GM12874 (cell line): ENCODE data around the gene CENPU.

Experiments
- TF ChIP-seq, protein P1 (sequence below): IDR thresholded peaks from 2 replicates; pipeline ENCODE4 v1.5.1; 2011; ENCODE audit warnings: low read depth, mild to moderate bottlenecking, control low read depth, low read length, moderate library complexity; ENCODE audit not compliant: insufficient read depth

CENPU gene

DNA sequence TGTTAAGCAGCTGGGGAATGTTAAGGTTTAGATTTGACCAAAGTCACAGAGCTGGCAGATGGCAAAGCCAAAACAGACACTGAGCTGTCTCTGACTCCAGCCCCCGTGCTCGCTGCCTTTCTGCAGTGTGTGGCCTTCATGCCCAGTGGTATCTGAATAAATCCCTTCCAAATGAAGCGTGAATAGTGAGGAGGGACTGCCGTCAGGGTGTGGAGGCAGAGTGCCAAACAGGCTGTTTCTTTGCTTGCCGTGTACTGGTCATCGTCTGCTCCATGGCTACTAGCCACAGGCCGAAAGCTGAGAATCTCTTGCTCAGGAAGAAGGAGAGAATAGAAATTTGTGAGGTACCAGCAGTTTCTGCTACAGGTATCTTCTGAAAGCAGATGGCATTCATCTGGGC is 64.6 kb downstream of the CENPU start:
- TF ChIP-seq, protein P1, sequence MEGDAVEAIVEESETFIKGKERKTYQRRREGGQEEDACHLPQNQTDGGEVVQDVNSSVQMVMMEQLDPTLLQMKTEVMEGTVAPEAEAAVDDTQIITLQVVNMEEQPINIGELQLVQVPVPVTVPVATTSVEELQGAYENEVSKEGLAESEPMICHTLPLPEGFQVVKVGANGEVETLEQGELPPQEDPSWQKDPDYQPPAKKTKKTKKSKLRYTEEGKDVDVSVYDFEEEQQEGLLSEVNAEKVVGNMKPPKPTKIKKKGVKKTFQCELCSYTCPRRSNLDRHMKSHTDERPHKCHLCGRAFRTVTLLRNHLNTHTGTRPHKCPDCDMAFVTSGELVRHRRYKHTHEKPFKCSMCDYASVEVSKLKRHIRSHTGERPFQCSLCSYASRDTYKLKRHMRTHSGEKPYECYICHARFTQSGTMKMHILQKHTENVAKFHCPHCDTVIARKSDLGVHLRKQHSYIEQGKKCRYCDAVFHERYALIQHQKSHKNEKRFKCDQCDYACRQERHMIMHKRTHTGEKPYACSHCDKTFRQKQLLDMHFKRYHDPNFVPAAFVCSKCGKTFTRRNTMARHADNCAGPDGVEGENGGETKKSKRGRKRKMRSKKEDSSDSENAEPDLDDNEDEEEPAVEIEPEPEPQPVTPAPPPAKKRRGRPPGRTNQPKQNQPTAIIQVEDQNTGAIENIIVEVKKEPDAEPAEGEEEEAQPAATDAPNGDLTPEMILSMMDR, result no peak

DNA sequence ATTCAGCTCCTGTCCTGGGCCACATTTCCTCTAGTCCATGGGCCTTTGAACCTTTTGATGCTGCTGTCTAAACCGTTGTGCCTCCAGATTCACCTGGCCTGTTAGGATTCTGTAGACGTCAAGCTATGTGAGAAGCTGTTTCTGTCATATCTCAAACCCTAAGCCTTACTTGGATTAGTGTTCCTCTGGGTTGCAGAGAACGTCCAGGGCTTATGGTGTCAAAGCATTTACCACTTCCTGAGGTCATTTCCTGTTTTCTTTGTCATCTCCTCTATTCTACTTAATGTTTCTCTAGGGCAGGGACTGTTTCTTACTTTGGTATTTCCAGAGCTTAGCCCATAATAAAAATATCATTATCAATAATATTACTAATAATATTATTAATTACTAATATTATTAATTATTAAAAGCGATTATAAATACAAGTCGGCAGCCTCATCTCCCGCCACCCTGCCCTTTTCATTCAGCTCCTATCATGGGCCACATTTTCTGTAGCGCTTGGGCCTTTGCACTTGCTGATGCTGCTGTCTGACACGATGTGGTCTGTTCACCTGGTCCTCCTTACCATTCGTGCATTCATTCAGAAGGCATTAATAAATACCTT is 65.3 kb downstream of the CENPU start:
- TF ChIP-seq, protein P1, result no peak

DNA sequence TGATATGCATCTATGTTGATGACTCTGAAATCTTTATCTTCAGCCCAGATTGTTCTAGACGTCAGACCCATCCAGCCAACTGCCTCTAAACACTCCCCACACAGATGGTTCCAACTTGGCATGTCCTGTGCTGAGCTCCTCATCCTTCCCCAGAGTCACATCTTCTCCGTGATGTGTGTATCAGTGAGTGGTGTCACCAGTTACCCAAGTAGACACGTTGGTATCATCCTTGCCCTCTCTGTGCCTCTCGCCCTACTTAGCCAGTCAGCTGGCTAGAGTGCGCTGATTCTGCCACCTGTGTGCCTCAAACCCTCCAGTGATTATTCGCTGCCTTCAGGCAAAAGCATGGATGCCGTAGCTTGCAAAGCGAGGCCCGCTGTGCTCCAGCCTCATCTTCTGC is 65.8 kb downstream of the CENPU start:
- TF ChIP-seq, protein P1, result no peak

- TF ChIP-seq, protein P1, result no peak
Observed at GRCh38 chr4:184666670-184667069, 67.2 kb downstream of the CENPU start.

DNA sequence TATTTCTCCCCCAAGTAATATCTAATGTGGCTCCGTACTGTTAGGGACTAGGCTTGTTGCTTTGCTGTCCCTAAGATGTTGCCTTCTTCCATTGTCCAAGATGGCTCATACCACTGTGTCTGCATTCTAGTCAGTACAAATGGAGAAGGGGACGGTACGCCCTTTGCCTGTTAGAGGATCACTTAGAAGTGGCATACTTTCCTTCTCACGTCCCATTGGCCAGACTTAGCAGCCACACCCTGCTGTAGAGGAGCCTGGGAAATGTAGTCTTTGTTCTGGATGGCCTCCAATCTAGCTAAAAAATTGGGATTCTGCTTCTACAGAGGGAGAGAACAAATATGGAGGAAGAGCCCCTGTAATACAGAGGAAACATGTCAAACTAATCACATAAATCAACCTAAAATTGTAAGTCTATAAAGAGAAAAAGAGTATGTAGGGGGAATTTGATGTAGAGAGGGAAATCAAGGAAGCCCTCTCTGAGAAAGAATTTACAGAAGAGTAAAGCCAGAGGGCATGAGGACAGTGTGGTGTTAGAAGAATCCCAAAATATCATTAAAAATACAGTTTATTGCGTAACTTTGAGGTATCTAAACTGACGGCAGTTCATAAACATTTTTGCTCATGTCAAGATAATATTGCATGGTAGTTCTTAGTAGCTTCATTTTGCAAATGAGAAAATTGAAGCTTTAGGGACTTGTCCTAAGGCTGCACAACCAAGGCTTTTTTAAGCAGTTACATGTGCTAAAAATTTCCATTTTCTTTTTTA is 69.3 kb downstream of the CENPU start:
- TF ChIP-seq, protein P1, result no peak

DNA sequence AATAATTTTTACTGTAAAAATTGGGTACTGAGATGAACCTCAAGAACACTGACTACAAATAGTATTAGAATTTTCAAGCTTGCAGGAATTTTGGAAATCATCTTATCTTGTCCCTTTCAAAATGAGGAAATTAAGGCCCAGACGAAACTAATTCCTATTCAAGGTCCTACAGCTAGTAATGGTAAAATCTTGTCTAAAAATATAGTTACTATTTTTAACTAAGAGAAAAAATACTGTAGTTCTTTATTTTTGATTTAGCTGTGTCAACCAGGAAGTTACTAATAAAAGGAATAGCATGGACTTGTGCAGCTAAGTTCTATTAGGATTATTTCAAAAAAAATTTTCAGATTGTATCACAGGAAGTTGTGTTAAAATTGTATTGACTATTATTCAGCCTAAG is 71.7 kb downstream of the CENPU start:
- TF ChIP-seq, protein P1, result no peak

GRCh38 chr4:184660978-184661377 is 72.9 kb downstream of the CENPU start:
- TF ChIP-seq, protein P1, result no peak
